Measurements from ENCODE around the gene TRIM54. TPM values are rescaled to one million over a fixed set of nuclear protein-coding genes. Genes with fewer than 3 reads are reported as not detected.

The TRIM54 gene
- total RNA-seq, 2 experiments from 2014 or later = 0.13 TPM; not detected in 1

GRCh38 chr2:27356382-27357181, 74.4 kb downstream of the TRIM54 start, which contains the start of gene GTF3C2:
GTF3C2 (minus strand) TSS chr2:27356764; CDS start chr2:27343554, 13,210 bp downstream.
- CTCF ChIA-PET = interaction anchor here (1.5 to 2.3 kb wide), 2 partner anchors 13 to 23 kb away, joined by 6 to 16 read pairs; partner anchors contain the start of genes EIF2B4 and SNX17
- Mint-ChIP-seq H3K4me3 (peak within 1 kb of the TSS; percentile 95), H3K36me3 (ENCODE audit: low read depth) (peaks cover 8% of the 10 kb centered on the region), H3K4me1 (peaks cover 50% of the 10 kb centered on the region), H3K9me3 (no peaks in the 10 kb centered on the region), H3K27ac (peak within 1 kb of the TSS; percentile 97), H3K27me3 (no peaks in the 10 kb centered on the region)
- DNase-seq = peak; percentile 93
- POLR2A ChIA-PET = interaction anchor here (0.7 to 3.1 kb wide), 17 partner anchors 9 to 305 kb away, joined by 3 to 67 read pairs (median 4); partner anchors contain the start of genes AGBL5, EIF2B4, MPV17 and NRBP1

Other genes starting within 250 kb of the TRIM54 start
- 10 to 100 TPM; 80.4 to 80.7 TPM for gene TMEM214, start 249.5 kb upstream of the TRIM54 start, total RNA-seq
- gene AGBL5, start 230.8 kb upstream of the TRIM54 start, total RNA-seq = 10 to 100 TPM; 16.9 to 18.3 TPM
- gene OST4, start 210.8 kb upstream of the TRIM54 start, total RNA-seq = 100 to 1,000 TPM; 305 to 312 TPM
- gene EMILIN1, start 203.8 kb upstream of the TRIM54 start, total RNA-seq = under 1 TPM; 0.70 to 0.78 TPM
- gene KHK, start 195.7 kb upstream of the TRIM54 start, total RNA-seq = 1 to 10 TPM; 5.6 to 6.6 TPM
- 1 to 10 TPM in 1 of 2 experiments, under 1 TPM in 1; 0.75 to 1.2 TPM for gene CGREF1, start 163.3 kb upstream of the TRIM54 start, total RNA-seq
- under 1 TPM; 0.13 to 0.20 TPM for gene ABHD1, start 158.6 kb upstream of the TRIM54 start, total RNA-seq
- 10 to 100 TPM; 67.4 to 72.7 TPM for gene PREB, start 147.8 kb upstream of the TRIM54 start, total RNA-seq
- gene PRR30, start 143.0 kb upstream of the TRIM54 start, total RNA-seq = not detected
- not detected for gene TCF23, start 133.4 kb upstream of the TRIM54 start, total RNA-seq
- 10 to 100 TPM; 94.9 to 97.8 TPM for gene ATRAID, start 70.4 kb upstream of the TRIM54 start, total RNA-seq
- gene SLC5A6, start 70.2 kb upstream of the TRIM54 start, total RNA-seq = 10 to 100 TPM; 20.8 to 23.6 TPM
- 10 to 100 TPM; 39.7 TPM for gene CAD, start 65.1 kb upstream of the TRIM54 start, total RNA-seq
- under 1 TPM; 0.45 TPM for gene SLC30A3, start 19.4 kb upstream of the TRIM54 start, total RNA-seq
- not detected for gene DNAJC5G, start 7.0 kb upstream of the TRIM54 start, total RNA-seq
- gene UCN, start 26.0 kb downstream of the TRIM54 start, total RNA-seq = 1 to 10 TPM; 2.2 to 3.0 TPM
- 10 to 100 TPM; 83.3 to 83.9 TPM for gene MPV17, start 40.7 kb downstream of the TRIM54 start, total RNA-seq
- gene GTF3C2, start 74.3 kb downstream of the TRIM54 start, total RNA-seq = 10 to 100 TPM; 49.0 to 49.1 TPM
- 10 to 100 TPM; 34.1 to 36.9 TPM for gene EIF2B4, start 87.9 kb downstream of the TRIM54 start, total RNA-seq
- 100 to 1,000 TPM; 116 to 123 TPM for gene SNX17, start 88.2 kb downstream of the TRIM54 start, total RNA-seq
- 10 to 100 TPM; 15.6 to 16.7 TPM for gene ZNF513, start 98.3 kb downstream of the TRIM54 start, total RNA-seq
- 100 to 1,000 TPM; 119 to 122 TPM for gene PPM1G, start 127.2 kb downstream of the TRIM54 start, total RNA-seq
- 100 to 1,000 TPM; 103 to 104 TPM for gene NRBP1, start 146.2 kb downstream of the TRIM54 start, total RNA-seq
- gene KRTCAP3, start 160.0 kb downstream of the TRIM54 start, total RNA-seq = 10 to 100 TPM in 1 of 2 experiments, 1 to 10 TPM in 1; 7.5 to 10.1 TPM
- gene IFT172, start 207.3 kb downstream of the TRIM54 start, total RNA-seq = 1 to 10 TPM; 7.9 to 9.9 TPM
- gene FNDC4, start 212.8 kb downstream of the TRIM54 start, total RNA-seq = not detected
- not detected for gene GCKR, start 214.4 kb downstream of the TRIM54 start, total RNA-seq